ACC112 (cell line): ENCODE results near the gene MS4A4E.
"Not testable (repeated sequence)": the region's sequence is repeated elsewhere in the genome, so short reads cannot be mapped to it uniquely, and the experiment has no call there.

Experiments
- H2AFZ ChIP-seq: fragments of 200-600 bp; sonication (generic); one replicate; pipeline ENCODE4 v1.6.0; 2017; ENCODE audit warnings: antibody characterized with exemption, low read length; ENCODE audit not compliant: unreplicated experiment
- H3K27ac ChIP-seq: fragments of 200-600 bp; sonication (generic); 2 replicates; pipeline ENCODE4 v1.5.1; 2014; ENCODE audit warnings: low read depth, mild to moderate bottlenecking, antibody characterized with exemption, low read length, moderate library complexity
- H3K27me3 ChIP-seq: fragments of 200-600 bp; sonication (generic); 2 replicates; pipeline ENCODE4 v1.6.1; 2014; ENCODE audit warnings: mild to moderate bottlenecking, antibody characterized with exemption, low read length, moderate library complexity, mixed read lengths; ENCODE audit not compliant: insufficient read depth
- H3K36me3 ChIP-seq: fragments of 200-600 bp; sonication (generic); 2 replicates; pipeline ENCODE4 v1.6.1; 2016; ENCODE audit warnings: mild to moderate bottlenecking, antibody characterized with exemption, low read length, moderate library complexity, mixed read lengths; ENCODE audit not compliant: insufficient read depth
- H3K4me1 ChIP-seq: fragments of 200-600 bp; sonication (generic); one replicate; pipeline ENCODE4 v1.6.1; 2016; ENCODE audit warnings: low read length, mixed read lengths; ENCODE audit not compliant: insufficient read depth, unreplicated experiment, control insufficient read depth
- H3K4me3 ChIP-seq: fragments of 200-600 bp; sonication (generic); 2 replicates; pipeline ENCODE4 v1.5.1; 2014; ENCODE audit warnings: mild to moderate bottlenecking, low read depth, low read length
- H3K79me2 ChIP-seq: fragments of 200-600 bp; sonication (generic); one replicate; pipeline ENCODE4 v1.6.0; 2016; ENCODE audit warnings: low read length; ENCODE audit not compliant: control insufficient read depth, unreplicated experiment, insufficient read depth

Gene MS4A4E

DNA sequence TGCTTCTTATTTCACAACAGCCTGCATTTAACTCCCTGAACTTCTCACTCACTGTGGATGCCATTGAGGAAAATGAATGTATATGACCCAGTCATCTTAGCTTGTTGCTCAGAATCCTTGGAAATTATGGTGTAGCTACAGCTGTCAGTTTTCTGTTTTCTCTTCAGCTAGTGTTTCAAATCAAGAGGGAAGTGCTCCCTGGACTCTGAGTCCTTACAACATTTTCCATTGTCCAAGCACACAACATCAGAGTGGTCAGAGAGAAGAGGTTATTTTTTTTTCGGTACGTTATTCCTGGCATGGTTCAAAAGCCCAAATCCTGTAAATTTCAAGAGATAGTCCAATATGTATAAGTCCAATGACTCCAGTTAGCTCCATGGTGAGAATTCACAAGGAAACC lies 83.7 kb downstream of the MS4A4E start:
- no peaks in the 10 kb centered on the region for H3K36me3 ChIP-seq
- no peaks in the 10 kb centered on the region for H3K79me2 ChIP-seq
- H2AFZ ChIP-seq, result no peak overlapping the region
- no peaks in the 10 kb centered on the region for H3K27me3 ChIP-seq
- H3K4me3 ChIP-seq, result no peak overlapping the region
- H3K27ac ChIP-seq, result no peak overlapping the region
- H3K4me1 ChIP-seq, result no peaks in the 10 kb centered on the region

DNA sequence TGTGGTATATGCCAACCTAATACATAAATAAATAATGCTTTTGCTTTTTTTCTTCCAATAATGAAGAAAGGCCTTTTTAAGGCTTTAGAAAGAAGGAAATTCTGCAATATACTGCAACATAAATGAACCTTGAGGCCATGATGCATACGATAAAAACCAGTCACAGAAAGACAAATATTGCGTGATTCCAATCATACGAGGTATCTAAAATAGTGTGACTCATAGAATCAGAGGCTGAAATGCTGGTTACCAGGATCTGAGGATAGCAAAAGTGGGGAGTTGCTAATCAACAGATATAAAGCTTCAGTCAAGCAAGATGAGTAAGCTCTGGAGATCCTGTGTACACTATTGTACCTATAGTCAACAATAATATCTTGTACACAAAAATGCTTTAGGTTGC lies 84.3 kb downstream of the MS4A4E start:
- Histone ChIP-seq H3K79me2 (no peaks in the 10 kb centered on the region), H3K4me3 (no peak overlapping the region), H3K27me3 (no peaks in the 10 kb centered on the region), H3K36me3 (no peaks in the 10 kb centered on the region), H3K4me1 (no peaks in the 10 kb centered on the region), H2AFZ (no peak overlapping the region), H3K27ac (no peak overlapping the region)

- Histone ChIP-seq H3K4me1 (no peaks in the 10 kb centered on the region), H3K36me3 (no peaks in the 10 kb centered on the region), H3K27ac (no peak overlapping the region), H3K27me3 (no peaks in the 10 kb centered on the region), H3K4me3 (no peak overlapping the region), H2AFZ (no peak overlapping the region), H3K79me2 (no peaks in the 10 kb centered on the region)
These were observed 87.0 kb downstream of the MS4A4E start for GRCh38 chr11:60155931-60156330.

GRCh38 chr11:60152727-60153126 lies 90.2 kb downstream of the MS4A4E start:
- H3K27me3 ChIP-seq, H3K36me3 ChIP-seq, H3K79me2 ChIP-seq: not testable (repeated sequence)

GRCh38 chr11:60150279-60150678 lies 92.7 kb downstream of the MS4A4E start:
- no peak overlapping the region for H3K4me3 ChIP-seq
- H3K36me3 ChIP-seq, result no peaks in the 10 kb centered on the region
- H3K27me3 ChIP-seq, result no peaks in the 10 kb centered on the region
- H2AFZ ChIP-seq, result no peak overlapping the region
- H3K27ac ChIP-seq, result no peak overlapping the region
- no peaks in the 10 kb centered on the region for H3K79me2 ChIP-seq
- H3K4me1 ChIP-seq, result no peaks in the 10 kb centered on the region

More at GRCh38 chr11:60152727-60153126, 90.2 kb downstream of the MS4A4E start:
- not testable (repeated sequence) for H2AFZ ChIP-seq, H3K4me1 ChIP-seq, H3K27ac ChIP-seq, H3K4me3 ChIP-seq
